D721Med (cell line): Measurements from ENCODE around the gene CPVL.

ENCODE experiments used
- DNase-seq: peaks from one replicate; pipeline ENCODE4 v3.0.0; 2011; ENCODE audit warnings: low spot score; ENCODE audit not compliant: insufficient read length
- FAIRE-seq: peaks from 2 replicates; lab custom pipeline; 2011; peaks lifted over from hg19 to GRCh38; lab: Jason Lieb, UNC
- TF ChIP-seq, protein P1 (sequence below): IDR thresholded peaks from 2 replicates; pipeline ENCODE4 v1.5.1; 2012; ENCODE audit warnings: mild to moderate bottlenecking, control low read depth; ENCODE audit not compliant: insufficient read depth; ENCODE audit errors: missing control alignments

CPVL gene

DNA sequence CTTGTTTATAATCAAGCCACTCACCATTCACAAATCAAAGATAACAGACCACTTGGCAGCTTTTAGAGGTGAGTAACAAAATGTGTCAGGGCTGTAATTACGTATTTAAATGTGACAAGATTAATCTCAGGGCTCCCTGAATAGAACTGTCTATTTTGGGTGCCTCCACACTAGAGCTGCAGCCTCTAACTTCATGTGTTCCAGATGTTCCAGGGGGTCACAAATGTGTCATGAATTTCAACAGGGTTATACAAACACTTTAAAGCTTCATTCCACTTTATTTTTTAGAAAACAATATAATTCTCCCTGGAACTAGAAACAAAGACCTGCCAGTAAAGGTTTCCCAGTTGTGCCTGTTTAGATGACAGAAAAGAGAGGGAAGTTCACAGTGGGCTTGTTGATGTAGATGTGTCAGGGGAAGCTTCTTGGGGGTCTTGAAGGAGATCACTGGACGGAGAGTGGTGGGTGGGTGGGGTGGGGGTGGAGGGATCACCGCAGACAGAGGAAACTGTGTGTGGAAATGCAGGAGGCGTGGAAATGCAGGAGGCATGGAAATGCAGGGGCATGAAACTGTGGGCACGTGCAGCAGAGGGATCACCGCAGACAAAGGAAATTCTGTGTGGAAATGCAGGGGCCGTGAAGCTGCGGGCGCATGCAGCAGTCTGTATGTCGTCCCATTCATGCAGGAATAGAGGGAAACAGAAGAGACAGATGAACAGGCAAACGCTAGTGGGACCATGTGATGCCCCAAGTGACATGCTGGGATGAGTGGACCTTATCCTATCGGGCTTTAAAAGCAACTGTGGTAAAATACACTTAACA, 146.2 kb downstream of the CPVL start:
- DNase-seq (no peak), FAIRE-seq (no peak)
- TF ChIP-seq, protein P1, sequence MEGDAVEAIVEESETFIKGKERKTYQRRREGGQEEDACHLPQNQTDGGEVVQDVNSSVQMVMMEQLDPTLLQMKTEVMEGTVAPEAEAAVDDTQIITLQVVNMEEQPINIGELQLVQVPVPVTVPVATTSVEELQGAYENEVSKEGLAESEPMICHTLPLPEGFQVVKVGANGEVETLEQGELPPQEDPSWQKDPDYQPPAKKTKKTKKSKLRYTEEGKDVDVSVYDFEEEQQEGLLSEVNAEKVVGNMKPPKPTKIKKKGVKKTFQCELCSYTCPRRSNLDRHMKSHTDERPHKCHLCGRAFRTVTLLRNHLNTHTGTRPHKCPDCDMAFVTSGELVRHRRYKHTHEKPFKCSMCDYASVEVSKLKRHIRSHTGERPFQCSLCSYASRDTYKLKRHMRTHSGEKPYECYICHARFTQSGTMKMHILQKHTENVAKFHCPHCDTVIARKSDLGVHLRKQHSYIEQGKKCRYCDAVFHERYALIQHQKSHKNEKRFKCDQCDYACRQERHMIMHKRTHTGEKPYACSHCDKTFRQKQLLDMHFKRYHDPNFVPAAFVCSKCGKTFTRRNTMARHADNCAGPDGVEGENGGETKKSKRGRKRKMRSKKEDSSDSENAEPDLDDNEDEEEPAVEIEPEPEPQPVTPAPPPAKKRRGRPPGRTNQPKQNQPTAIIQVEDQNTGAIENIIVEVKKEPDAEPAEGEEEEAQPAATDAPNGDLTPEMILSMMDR = no peak

DNA sequence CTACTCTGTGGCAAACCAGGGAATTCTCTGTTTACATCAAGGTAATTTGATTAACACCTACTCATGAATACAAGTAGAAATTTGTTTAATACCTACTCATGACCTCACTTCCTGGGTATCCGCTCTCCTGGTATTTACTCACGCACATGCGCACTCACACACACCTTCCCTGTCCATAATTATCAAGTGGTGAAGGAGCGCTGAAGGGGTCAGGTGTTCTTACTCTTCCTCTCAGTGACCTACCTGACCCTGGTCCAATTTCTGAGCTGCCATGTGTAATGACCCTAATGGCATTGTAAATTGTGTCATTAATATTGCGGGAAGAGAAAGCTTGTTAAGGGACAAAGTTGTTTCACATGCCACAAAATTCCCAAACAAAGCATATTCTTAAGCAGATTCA, 146.9 kb downstream of the CPVL start:
- TF ChIP-seq, protein P1 = no peak
- DNase-seq = no peak

DNA sequence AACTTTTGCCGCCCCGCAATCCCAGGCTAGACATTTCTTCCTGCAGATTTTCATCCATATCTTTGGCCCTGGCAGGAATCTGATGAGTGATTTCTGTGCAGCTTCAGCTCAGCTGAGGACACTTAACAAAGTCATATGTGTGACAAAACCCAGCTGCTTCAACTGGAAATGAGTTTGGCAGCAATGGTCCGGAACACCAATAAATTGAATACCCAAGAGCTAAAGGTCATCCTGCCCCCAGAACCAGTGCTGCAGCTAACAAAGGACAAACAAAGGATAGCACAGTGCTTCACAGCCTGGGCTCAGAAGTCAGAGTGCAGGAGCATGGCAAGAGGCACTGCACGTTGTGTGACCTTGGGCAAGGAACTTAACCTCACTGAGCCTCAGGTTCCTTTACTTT, 148.2 kb downstream of the CPVL start:
- TF ChIP-seq, protein P1 = no peak
- FAIRE-seq = no peak
- DNase-seq = no peak

More for the DNA sequence above, 146.9 kb downstream of the CPVL start:
- FAIRE-seq = no peak

DNA sequence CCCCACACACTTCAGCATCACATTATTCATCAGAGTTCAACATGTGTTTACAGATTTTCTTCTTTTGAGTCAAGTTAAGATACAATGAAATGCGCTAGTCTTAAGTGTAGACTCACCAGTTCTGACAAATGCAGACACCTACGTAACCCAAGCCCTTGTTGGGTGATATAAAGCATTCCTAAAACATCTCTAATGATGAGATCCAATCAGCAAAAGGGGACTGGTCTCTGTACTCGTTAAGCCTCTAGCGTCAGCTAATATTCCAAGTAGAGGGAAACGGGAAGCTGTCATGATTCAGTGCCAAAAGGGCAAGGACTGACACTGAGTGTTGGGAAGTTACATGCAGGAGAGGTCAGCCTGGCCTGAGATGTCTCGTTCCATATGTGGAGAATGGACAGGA, 149.5 kb downstream of the CPVL start:
- DNase-seq (no peak), FAIRE-seq (no peak)
- TF ChIP-seq, protein P1 = no peak

DNA sequence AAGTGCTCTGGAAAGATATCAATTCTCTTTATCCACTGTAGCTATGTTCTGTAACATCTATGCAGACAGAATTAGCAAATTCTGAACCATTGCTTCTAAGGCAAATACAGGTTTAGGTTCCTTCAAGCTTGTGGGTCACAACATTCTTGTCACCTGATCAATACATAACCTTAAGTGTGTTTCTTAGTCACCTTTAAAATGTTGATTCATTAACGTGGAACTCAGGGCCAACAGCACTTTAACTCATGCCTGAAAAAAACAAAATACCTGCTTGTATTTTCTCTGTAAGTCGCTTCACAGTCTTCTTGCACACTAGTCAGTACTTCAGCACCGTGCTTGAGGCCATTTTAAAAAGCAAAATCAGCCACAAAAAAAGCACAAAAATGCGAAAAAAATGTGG, 153.0 kb downstream of the CPVL start:
- FAIRE-seq (no peak), DNase-seq (no peak)
- TF ChIP-seq, protein P1 = no peak

DNA sequence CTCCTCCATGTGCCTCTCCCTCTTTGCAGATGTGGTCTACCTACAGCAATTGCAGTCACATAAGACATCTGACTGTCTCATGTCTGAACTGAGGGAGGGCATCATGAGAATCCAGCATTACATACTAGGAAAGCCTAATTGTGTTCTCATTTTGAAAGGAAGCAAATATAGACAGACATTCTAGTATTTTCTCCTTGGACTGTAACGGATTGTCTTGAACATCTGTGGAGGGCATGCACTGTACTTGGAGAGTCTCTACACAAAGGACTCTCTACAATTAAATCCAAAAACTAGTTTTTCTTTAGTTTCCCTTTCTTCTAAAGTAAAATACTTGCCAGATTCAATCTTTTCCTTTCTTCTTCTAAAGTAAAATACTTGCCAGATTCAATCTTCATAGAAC, 153.5 kb downstream of the CPVL start:
- TF ChIP-seq, protein P1 = no peak
- no peak for FAIRE-seq
- no peak for DNase-seq

DNA sequence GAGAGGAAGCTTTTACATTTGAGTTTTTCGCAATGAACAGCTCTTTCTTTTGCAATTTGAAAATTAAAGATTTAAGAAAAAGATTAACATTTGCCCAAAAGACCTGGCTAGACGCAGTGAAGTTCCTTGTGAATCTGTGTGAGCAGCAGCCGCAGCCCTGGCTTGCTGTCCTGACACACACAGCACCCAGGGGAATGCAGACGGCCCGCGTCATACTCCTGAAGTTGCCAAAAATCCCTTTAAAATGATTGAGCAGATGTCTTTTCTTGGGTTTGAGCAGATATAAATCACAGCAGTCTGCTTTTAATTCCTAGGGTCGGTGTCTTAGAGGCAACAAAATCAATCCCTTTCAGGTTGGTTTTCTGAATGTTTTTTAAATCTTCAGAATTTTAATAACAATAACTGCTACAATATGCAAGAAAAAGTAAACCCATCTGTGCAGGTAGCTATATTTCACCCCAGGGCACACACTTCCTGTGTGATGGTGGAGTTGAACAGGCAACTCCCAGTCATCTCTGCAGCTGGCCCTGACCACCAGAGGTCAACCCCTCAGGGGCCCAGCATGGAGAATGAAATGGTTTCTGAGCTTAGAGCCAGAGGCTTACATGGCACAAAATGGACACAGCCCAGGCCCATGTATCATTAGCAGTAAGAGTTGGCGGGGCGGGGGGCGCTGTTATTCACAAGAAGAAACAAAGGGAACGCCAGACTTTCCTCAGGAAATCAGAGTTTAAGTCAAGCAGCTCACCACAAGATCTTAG, 156.0 kb downstream of the CPVL start:
- TF ChIP-seq, protein P1 = no peak
- FAIRE-seq (no peak), DNase-seq (no peak)
